ENCODE results near the gene LCN6. TPM values are rescaled to one million over a fixed set of nuclear protein-coding genes. Genes with fewer than 3 reads are reported as not detected.

Gene LCN6
- polyA plus RNA-seq, 1 donor (not counting 4 experiments of a cell fraction or from before 2014, with no cell fraction given), result not detected

- Histone ChIP-seq H3K4me3 (ENCODE audit: control insufficient read depth in 2 of 3, extremely low read depth in 1 of 3, insufficient read depth in 2 of 3, low read depth in 1 of 3, low read length in 3 of 3) (no peak overlapping the region), H3K36me3 (ENCODE audit: control insufficient read depth in 2 of 2, extremely low read depth in 1 of 2, insufficient read depth in 2 of 2, low read length in 2 of 2) (no peaks in the 10 kb centered on the region), H3K27me3 (ENCODE audit: control insufficient read depth, extremely low read depth, insufficient read depth, low read length) (peaks cover 20% of the 10 kb centered on the region), H3K9me1 (ENCODE audit: control insufficient read depth, extremely low read depth, insufficient read depth, low read length) (no peaks in the 10 kb centered on the region), H4K20me1 (ENCODE audit: control insufficient read depth, extremely low read depth, insufficient read depth, low read length) (peaks cover 3% of the 10 kb centered on the region), H2AFZ (ENCODE audit: control insufficient read depth, low read length) (no peak overlapping the region), H3K9me3 (ENCODE audit: control insufficient read depth, low read depth, low read length) (no peaks in the 10 kb centered on the region), H3K9ac (ENCODE audit: control insufficient read depth, extremely low read depth, insufficient read depth, low read length) (no peak overlapping the region), H3K79me2 (ENCODE audit: control insufficient read depth, insufficient read depth, low read length) (no peaks in the 10 kb centered on the region), H3K4me2 (ENCODE audit: control insufficient read depth, extremely low read depth, insufficient read depth, low read depth, low read length) (no peak overlapping the region), H3K27ac (ENCODE audit: control insufficient read depth, insufficient read depth, low read length) (no peak overlapping the region), H3K4me1 (ENCODE audit: control insufficient read depth, extremely low read depth, insufficient read depth, low read length) (no peaks in the 10 kb centered on the region)
- dilution Hi-C loops (cut with MboI; ENCODE audit: extremely low pct_ligation_motif_present, low sequenced_read_pairs), result no loop called here
- no peak for DNase-seq (ENCODE audit: low read depth, low spot score)
- TF ChIP-seq CTCF (optimal IDR thresholded peaks at IDR 0.05 in 1 of 3, IDR thresholded peaks at IDR 0.05 in 1 of 3, conservative IDR thresholded peaks at IDR 0.05 in 1 of 3; ENCODE audit: extremely low read depth in 1 of 3, insufficient read depth in 2 of 3, low read length in 3 of 3) (no peak), EZH2 (IDR thresholded peaks at IDR 0.05; ENCODE audit: low read length) (no peak)
- FAIRE-seq, result no peak
These were observed 48.0 kb downstream of the LCN6 start for GRCh38 chr9:136700304-136700703.

- DNase-seq (ENCODE audit: low read depth, low spot score) (no peak), FAIRE-seq (no peak)
- no peak overlapping the region for H3K27ac ChIP-seq (ENCODE audit: control insufficient read depth, insufficient read depth, low read length)
- no peaks in the 10 kb centered on the region for H3K9me3 ChIP-seq (ENCODE audit: control insufficient read depth, low read depth, low read length)
- no peak overlapping the region for H2AFZ ChIP-seq (ENCODE audit: control insufficient read depth, low read length)
- no peaks in the 10 kb centered on the region for H3K36me3 ChIP-seq (ENCODE audit: control insufficient read depth in 2 of 2, extremely low read depth in 1 of 2, insufficient read depth in 2 of 2, low read length in 2 of 2)
- H4K20me1 ChIP-seq (ENCODE audit: control insufficient read depth, extremely low read depth, insufficient read depth, low read length), result peaks cover 3% of the 10 kb centered on the region
- H3K4me3 ChIP-seq (ENCODE audit: control insufficient read depth in 2 of 3, extremely low read depth in 1 of 3, insufficient read depth in 2 of 3, low read depth in 1 of 3, low read length in 3 of 3), result no peak overlapping the region
- H3K9me1 ChIP-seq (ENCODE audit: control insufficient read depth, extremely low read depth, insufficient read depth, low read length), result no peaks in the 10 kb centered on the region
- no peaks in the 10 kb centered on the region for H3K79me2 ChIP-seq (ENCODE audit: control insufficient read depth, insufficient read depth, low read length)
- H3K27me3 ChIP-seq (ENCODE audit: control insufficient read depth, extremely low read depth, insufficient read depth, low read length), result peaks cover 27% of the 10 kb centered on the region
- peaks cover 9% of the 10 kb centered on the region for H3K4me1 ChIP-seq (ENCODE audit: control insufficient read depth, extremely low read depth, insufficient read depth, low read length)
- dilution Hi-C loops (cut with MboI; ENCODE audit: extremely low pct_ligation_motif_present, low sequenced_read_pairs), result no loop called here
- H3K9ac ChIP-seq (ENCODE audit: control insufficient read depth, extremely low read depth, insufficient read depth, low read length), result no peak overlapping the region
- no peak overlapping the region for H3K4me2 ChIP-seq (ENCODE audit: control insufficient read depth, extremely low read depth, insufficient read depth, low read depth, low read length)
- no peak for TF ChIP-seq CTCF (optimal IDR thresholded peaks at IDR 0.05 in 1 of 3, IDR thresholded peaks at IDR 0.05 in 1 of 3, conservative IDR thresholded peaks at IDR 0.05 in 1 of 3; ENCODE audit: extremely low read depth in 1 of 3, insufficient read depth in 2 of 3, low read length in 3 of 3)
- no peak for TF ChIP-seq EZH2 (IDR thresholded peaks at IDR 0.05; ENCODE audit: low read length)
These were observed 49.6 kb downstream of the LCN6 start for GRCh38 chr9:136698635-136699246.
